Liver (tissue), 9 donors: ENCODE results near the gene ZBP1. TPM values are rescaled to one million over a fixed set of nuclear protein-coding genes. Genes with fewer than 3 reads are reported as not detected.

Source experiments
- DNase-seq: peaks from one replicate; pipeline ENCODE4 v3.0.0-alpha.2; 2017; ENCODE audit warnings: low spot score
- H3K27ac ChIP-seq, 2 donors: one replicate each; pipeline ENCODE4 v1.7.0; 2013; ENCODE audit warnings: inconsistent platforms in 2 of 2, low read length in 2 of 2, control low read depth in 1 of 2, low read depth in 1 of 2, mild to moderate bottlenecking in 1 of 2
- H3K27me3 ChIP-seq, 4 donors: one replicate each; pipeline versions ENCODE4 v1.6.1 to v1.7.0; 2013; ENCODE audit warnings: low read length in 3 of 4, inconsistent platforms in 1 of 4, mild to moderate bottlenecking in 1 of 4, moderate library complexity in 1 of 4; ENCODE audit not compliant: control insufficient read depth in 4 of 4, insufficient read depth in 4 of 4
- H3K36me3 ChIP-seq, 4 donors: one replicate each; pipeline versions ENCODE4 v1.6.1 to v1.7.0; 2013; ENCODE audit warnings: low read length in 3 of 4, mild to moderate bottlenecking in 3 of 4, low read depth in 1 of 4, moderate library complexity in 1 of 4; ENCODE audit not compliant: control insufficient read depth in 4 of 4, insufficient read depth in 3 of 4
- H3K4me1 ChIP-seq, 4 donors: one replicate each; pipeline versions ENCODE4 v1.6.1 to v1.7.0; 2013; ENCODE audit warnings: low read length in 3 of 4, mild to moderate bottlenecking in 3 of 4, moderate library complexity in 1 of 4; ENCODE audit not compliant: control insufficient read depth in 4 of 4, insufficient read depth in 4 of 4
- H3K4me3 ChIP-seq, 3 donors: one replicate each; pipeline versions ENCODE4 v1.6.1 to v1.7.0; 2013; ENCODE audit warnings: low read length in 3 of 3, control low read depth in 1 of 3, low read depth in 1 of 3, mild to moderate bottlenecking in 1 of 3
- H3K9ac ChIP-seq, 2 donors: one replicate each; pipeline ENCODE4 v1.7.0; 2013; ENCODE audit warnings: low read length in 2 of 2, mild to moderate bottlenecking in 2 of 2, moderate library complexity in 2 of 2, control low read depth in 1 of 2, low read depth in 1 of 2
- H3K9me3 ChIP-seq, 4 donors: one replicate each; pipeline versions ENCODE4 v1.6.1 to v1.7.0; 2013; ENCODE audit warnings: low read length in 3 of 4; ENCODE audit not compliant: control insufficient read depth in 4 of 4
- EGR1 ChIP-seq, 2 donors: IDR thresholded peaks; 2 replicates each; pipeline ENCODE4 v1.6.1; 2016 to 2018; ENCODE audit warnings: antibody characterized with exemption in 2 of 2, low read depth in 2 of 2
- FOXA1 ChIP-seq: IDR thresholded peaks from 2 replicates; pipeline ENCODE4 v1.6.1; 2016; ENCODE audit warnings: antibody characterized with exemption
- FOXA2 ChIP-seq: IDR thresholded peaks from 2 replicates; pipeline ENCODE4 v1.6.1; 2016; ENCODE audit warnings: antibody characterized with exemption
- GABPA ChIP-seq, 2 donors: IDR thresholded peaks in 1 of 2; conservative IDR thresholded peaks in 1 of 2; 2 replicates each; pipeline ENCODE4 v1.6.1; 2016; ENCODE audit warnings: antibody characterized with exemption in 2 of 2, mild to moderate bottlenecking in 1 of 2, moderate library complexity in 1 of 2
- HNF4A ChIP-seq, 2 donors: conservative IDR thresholded peaks; 2 replicates each; pipeline ENCODE4 v1.6.1; 2016; ENCODE audit warnings: antibody characterized with exemption in 2 of 2, mild to moderate bottlenecking in 2 of 2
- HNF4G ChIP-seq: IDR thresholded peaks from 2 replicates; pipeline ENCODE4 v1.6.1; 2016; ENCODE audit warnings: antibody characterized with exemption
- JUND ChIP-seq, 2 donors: IDR thresholded peaks; 2 replicates each; pipeline ENCODE4 v1.6.1; 2016; ENCODE audit warnings: antibody characterized with exemption in 2 of 2
- NR2F2 ChIP-seq: IDR thresholded peaks from 2 replicates; pipeline ENCODE4 v1.6.1; 2016; ENCODE audit warnings: antibody characterized with exemption
- RAD21 ChIP-seq, 2 donors: IDR thresholded peaks; 2 replicates each; pipeline ENCODE4 v1.6.1; 2016; ENCODE audit warnings: antibody characterized with exemption in 2 of 2, mild to moderate bottlenecking in 2 of 2
- RXRA ChIP-seq, 2 donors: IDR thresholded peaks; 2 replicates each; pipeline ENCODE4 v1.6.1; 2017 to 2018; ENCODE audit warnings: antibody characterized with exemption in 2 of 2, mild to moderate bottlenecking in 1 of 2
- SP1 ChIP-seq: IDR thresholded peaks from 2 replicates; pipeline ENCODE4 v1.6.1; 2018; ENCODE audit warnings: antibody characterized with exemption, mild to moderate bottlenecking
- TAF1 ChIP-seq: conservative IDR thresholded peaks from 2 replicates; pipeline ENCODE4 v1.6.1; 2016; ENCODE audit warnings: antibody characterized with exemption, mild to moderate bottlenecking
- YY1 ChIP-seq: IDR thresholded peaks from 2 replicates; pipeline ENCODE4 v1.6.1; 2016; ENCODE audit warnings: antibody characterized with exemption, mild to moderate bottlenecking
- WGBS: extraction: QIAGEN DNeasy Blood & Tissue Kit; methylation state at CpG from one replicate; pipeline ENCODE4 v1.1.7; 2013; 5-methylcytosine and 5-hydroxymethylcytosine counted together
- polyA plus RNA-seq, 2 donors: library from polyadenylated mRNA; stranded (reverse) in 1 of 2; unstranded in 1 of 2; fragments of 200-250 nt in 1 of 2; fragments of >200 nt in 1 of 2; fragmentation: Nextera tagmentation in 1 of 2; extraction: Ambion mirVana in 1 of 2; gene quantifications; one replicate each; pipeline versions ENCODE4 v1.2.1 to v1.2.3, GENCODE V29; 2013 to 2015
- total RNA-seq, 2 donors: library from RNA; depleted of rRNA; stranded (reverse); fragments of >200 nt; gene quantifications; one replicate each; pipeline ENCODE4 v1.2.3, GENCODE V29; 2014
- TF ChIP-seq, protein P1 (sequence below): IDR thresholded peaks from 2 replicates; pipeline ENCODE4 v1.6.1; 2016; ENCODE audit warnings: antibody characterized with exemption
- TF ChIP-seq, protein P2 (sequence below): IDR thresholded peaks from 2 replicates; pipeline ENCODE4 v1.6.1; 2016; ENCODE audit warnings: antibody characterized with exemption, mild to moderate bottlenecking
- TF ChIP-seq, protein P3 (sequence below): IDR thresholded peaks from 2 replicates; pipeline ENCODE4 v1.6.1; 2016; ENCODE audit warnings: antibody characterized with exemption
- TF ChIP-seq, protein P4 (sequence below): IDR thresholded peaks from 2 replicates; pipeline ENCODE4 v1.6.1; 2016; ENCODE audit warnings: antibody characterized with exemption
- TF ChIP-seq, protein P5 (sequence below): fragments of 150-350 bp; IDR thresholded peaks from 2 replicates; pipeline ENCODE4 v1.5.1; 2017; ENCODE audit warnings: improper control_type of control experiment, low read depth, low read length; ENCODE audit not compliant: missing input control
- donor health status: healthy.
- donor health status: healthy.
- donor health status: healthy.
- donor health status: healthy.
- donor health status: healthy.

ZBP1 gene
- total and polyA plus RNA-seq, 4 donors, result 0.06 to 0.42 (median 0.13) TPM

DNA sequence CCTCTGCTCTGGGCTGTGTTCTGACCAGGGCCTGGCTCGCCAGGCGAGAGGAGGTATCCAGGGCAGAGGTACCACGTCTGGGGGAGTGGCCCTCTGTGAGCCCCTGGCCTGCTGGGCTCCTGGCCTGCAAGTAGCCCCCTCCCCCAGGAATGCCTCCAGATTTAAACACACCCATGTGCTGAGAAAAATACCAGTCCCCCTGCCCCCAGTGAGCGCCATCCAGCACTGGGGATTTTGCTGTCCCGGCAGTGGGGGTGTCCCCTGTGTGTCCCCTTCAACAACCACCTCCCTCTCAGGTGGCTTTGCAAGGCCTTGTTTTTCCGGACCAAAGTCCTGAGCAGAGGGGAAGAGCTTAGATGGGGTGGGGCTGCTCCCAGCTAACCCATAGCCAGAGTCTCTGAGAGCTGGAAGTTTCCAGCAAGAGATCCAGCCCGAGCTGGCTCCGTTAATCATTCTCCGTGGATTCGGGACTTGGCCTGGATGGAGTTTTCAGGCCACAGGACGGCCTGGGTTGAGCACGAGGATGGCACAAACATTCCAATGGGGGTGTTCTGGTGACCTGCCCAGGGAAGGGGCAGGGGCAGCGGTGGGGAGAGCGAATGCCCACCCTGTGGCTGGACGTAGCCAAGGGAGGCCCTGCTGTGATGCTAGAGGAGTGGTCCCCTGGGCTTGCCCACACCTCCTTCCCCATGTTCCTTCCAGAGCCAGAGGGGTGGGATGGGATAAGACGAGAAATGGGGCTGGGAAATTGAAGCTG, 30.3 kb downstream of the ZBP1 start:
- DNase-seq, result no peak
- Histone ChIP-seq H3K4me1 (peaks cover 27 to 76% (median 51%) of the 10 kb centered on the region in 4 donors), H3K4me3 (no peak overlapping the region), H3K36me3 (no peaks in the 10 kb centered on the region), H3K27ac (peak overlapping the region; percentile 83 to 86), H3K27me3 (no peaks in the 10 kb centered on the region), H3K9ac (peak overlapping the region in 1 of 2 donors; percentile 40), H3K9me3 (no peaks in the 10 kb centered on the region)
- TF ChIP-seq HNF4A (conservative IDR thresholded peaks at IDR 0.05) (peak; percentile 92 to 95), JUND (IDR thresholded peaks at IDR 0.05) (peak; percentile 37 to 66), RXRA (IDR thresholded peaks at IDR 0.05) (peak; percentile 93 to 98), HNF4G (peak; percentile 86), YY1 (peak; percentile 64), NR2F2 (no peak), GABPA (IDR thresholded peaks at IDR 0.05 in 1 of 2, conservative IDR thresholded peaks at IDR 0.05 in 1 of 2) (peak in 1 of 2 donors; percentile 46), SP1 (peak; percentile 96), RAD21 (IDR thresholded peaks at IDR 0.05) (peak; percentile 60 to 71), EGR1 (IDR thresholded peaks at IDR 0.05; ENCODE audit: low read depth in 2 of 2) (peak in 1 of 2 donors; percentile 69), FOXA2 (peak; percentile 46), TAF1 (no peak), FOXA1 (peak; percentile 69)
- TF ChIP-seq, protein P1, sequence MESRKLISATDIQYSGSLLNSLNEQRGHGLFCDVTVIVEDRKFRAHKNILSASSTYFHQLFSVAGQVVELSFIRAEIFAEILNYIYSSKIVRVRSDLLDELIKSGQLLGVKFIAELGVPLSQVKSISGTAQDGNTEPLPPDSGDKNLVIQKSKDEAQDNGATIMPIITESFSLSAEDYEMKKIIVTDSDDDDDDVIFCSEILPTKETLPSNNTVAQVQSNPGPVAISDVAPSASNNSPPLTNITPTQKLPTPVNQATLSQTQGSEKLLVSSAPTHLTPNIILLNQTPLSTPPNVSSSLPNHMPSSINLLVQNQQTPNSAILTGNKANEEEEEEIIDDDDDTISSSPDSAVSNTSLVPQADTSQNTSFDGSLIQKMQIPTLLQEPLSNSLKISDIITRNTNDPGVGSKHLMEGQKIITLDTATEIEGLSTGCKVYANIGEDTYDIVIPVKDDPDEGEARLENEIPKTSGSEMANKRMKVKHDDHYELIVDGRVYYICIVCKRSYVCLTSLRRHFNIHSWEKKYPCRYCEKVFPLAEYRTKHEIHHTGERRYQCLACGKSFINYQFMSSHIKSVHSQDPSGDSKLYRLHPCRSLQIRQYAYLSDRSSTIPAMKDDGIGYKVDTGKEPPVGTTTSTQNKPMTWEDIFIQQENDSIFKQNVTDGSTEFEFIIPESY, result peak; percentile 46
- TF ChIP-seq, protein P2, sequence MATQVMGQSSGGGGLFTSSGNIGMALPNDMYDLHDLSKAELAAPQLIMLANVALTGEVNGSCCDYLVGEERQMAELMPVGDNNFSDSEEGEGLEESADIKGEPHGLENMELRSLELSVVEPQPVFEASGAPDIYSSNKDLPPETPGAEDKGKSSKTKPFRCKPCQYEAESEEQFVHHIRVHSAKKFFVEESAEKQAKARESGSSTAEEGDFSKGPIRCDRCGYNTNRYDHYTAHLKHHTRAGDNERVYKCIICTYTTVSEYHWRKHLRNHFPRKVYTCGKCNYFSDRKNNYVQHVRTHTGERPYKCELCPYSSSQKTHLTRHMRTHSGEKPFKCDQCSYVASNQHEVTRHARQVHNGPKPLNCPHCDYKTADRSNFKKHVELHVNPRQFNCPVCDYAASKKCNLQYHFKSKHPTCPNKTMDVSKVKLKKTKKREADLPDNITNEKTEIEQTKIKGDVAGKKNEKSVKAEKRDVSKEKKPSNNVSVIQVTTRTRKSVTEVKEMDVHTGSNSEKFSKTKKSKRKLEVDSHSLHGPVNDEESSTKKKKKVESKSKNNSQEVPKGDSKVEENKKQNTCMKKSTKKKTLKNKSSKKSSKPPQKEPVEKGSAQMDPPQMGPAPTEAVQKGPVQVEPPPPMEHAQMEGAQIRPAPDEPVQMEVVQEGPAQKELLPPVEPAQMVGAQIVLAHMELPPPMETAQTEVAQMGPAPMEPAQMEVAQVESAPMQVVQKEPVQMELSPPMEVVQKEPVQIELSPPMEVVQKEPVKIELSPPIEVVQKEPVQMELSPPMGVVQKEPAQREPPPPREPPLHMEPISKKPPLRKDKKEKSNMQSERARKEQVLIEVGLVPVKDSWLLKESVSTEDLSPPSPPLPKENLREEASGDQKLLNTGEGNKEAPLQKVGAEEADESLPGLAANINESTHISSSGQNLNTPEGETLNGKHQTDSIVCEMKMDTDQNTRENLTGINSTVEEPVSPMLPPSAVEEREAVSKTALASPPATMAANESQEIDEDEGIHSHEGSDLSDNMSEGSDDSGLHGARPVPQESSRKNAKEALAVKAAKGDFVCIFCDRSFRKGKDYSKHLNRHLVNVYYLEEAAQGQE, result no peak
- TF ChIP-seq, protein P3, sequence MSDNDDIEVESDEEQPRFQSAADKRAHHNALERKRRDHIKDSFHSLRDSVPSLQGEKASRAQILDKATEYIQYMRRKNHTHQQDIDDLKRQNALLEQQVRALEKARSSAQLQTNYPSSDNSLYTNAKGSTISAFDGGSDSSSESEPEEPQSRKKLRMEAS, result peak; percentile 75
- TF ChIP-seq, protein P4, sequence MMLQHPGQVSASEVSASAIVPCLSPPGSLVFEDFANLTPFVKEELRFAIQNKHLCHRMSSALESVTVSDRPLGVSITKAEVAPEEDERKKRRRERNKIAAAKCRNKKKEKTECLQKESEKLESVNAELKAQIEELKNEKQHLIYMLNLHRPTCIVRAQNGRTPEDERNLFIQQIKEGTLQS, result no peak
- TF ChIP-seq, protein P5, sequence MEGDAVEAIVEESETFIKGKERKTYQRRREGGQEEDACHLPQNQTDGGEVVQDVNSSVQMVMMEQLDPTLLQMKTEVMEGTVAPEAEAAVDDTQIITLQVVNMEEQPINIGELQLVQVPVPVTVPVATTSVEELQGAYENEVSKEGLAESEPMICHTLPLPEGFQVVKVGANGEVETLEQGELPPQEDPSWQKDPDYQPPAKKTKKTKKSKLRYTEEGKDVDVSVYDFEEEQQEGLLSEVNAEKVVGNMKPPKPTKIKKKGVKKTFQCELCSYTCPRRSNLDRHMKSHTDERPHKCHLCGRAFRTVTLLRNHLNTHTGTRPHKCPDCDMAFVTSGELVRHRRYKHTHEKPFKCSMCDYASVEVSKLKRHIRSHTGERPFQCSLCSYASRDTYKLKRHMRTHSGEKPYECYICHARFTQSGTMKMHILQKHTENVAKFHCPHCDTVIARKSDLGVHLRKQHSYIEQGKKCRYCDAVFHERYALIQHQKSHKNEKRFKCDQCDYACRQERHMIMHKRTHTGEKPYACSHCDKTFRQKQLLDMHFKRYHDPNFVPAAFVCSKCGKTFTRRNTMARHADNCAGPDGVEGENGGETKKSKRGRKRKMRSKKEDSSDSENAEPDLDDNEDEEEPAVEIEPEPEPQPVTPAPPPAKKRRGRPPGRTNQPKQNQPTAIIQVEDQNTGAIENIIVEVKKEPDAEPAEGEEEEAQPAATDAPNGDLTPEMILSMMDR, result no peak
- 38% methylated on average over 16 of the region's 16 CpGs for WGBS
